HG02981 (cell line): ENCODE measurements around the gene DGKE.

Experiments
- ATAC-seq: cut with Tn5 transposase; IDR thresholded peaks from one replicate; pipeline ENCODE4 v1.9.1; 2021; ENCODE audit warnings: mild to moderate bottlenecking, moderate library complexity; ENCODE audit not compliant: unreplicated experiment

DGKE gene

GRCh38 chr17:56913000-56913311, 79.0 kb downstream of the DGKE start:
- ATAC-seq = no peak

- peak; percentile 32 for ATAC-seq
These were observed 79.5 kb downstream of the DGKE start for GRCh38 chr17:56913353-56913866.

GRCh38 chr17:56913867-56914580, 80.1 kb downstream of the DGKE start, which contains the start of gene TRIM25:
TSS of gene TRIM25 (minus strand) at chr17:56914049. CDS start at chr17:56913988, 61 bp downstream.
- peak; percentile 75 for ATAC-seq

GRCh38 chr17:56914581-56915273, 80.8 kb downstream of the DGKE start:
- no peak for ATAC-seq

- ATAC-seq = no peak
These were observed 83.8 kb downstream of the DGKE start for GRCh38 chr17:56917559-56918296.

GRCh38 chr17:56918916-56919315, 85.0 kb downstream of the DGKE start:
- ATAC-seq = no peak
